ENCODE measurements around the gene LYPD8.
"Not testable (repeated sequence)": the region's sequence is repeated elsewhere in the genome, so short reads cannot be mapped to it uniquely, and the experiment has no call there.

The LYPD8 gene

DNA sequence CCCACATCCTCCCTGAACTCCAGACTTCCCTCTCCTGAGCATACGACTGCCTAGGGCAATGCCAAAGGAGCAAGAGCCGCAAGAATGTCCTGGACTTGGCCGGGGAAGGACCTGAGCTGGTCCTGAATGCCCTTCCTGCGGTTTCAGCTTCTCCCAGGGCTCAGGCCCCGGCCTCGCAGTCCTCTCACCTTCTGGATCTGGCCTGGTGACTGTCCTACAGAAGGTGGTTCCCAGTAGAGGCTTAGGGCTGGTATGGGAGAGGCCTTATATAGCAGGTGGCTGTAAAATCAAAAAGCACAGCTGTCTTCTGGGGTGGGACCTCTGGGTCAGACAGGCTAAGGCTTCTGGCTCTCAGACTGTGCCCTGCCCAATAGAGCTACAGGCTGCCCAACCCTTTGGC, at the start of gene LYPD8:
LYPD8 (minus strand) TSS at position 243 of the 400 bp plus-strand sequence. CDS start 4,678 bp downstream, outside the sequence.
- DNase-seq: no peak

DNA sequence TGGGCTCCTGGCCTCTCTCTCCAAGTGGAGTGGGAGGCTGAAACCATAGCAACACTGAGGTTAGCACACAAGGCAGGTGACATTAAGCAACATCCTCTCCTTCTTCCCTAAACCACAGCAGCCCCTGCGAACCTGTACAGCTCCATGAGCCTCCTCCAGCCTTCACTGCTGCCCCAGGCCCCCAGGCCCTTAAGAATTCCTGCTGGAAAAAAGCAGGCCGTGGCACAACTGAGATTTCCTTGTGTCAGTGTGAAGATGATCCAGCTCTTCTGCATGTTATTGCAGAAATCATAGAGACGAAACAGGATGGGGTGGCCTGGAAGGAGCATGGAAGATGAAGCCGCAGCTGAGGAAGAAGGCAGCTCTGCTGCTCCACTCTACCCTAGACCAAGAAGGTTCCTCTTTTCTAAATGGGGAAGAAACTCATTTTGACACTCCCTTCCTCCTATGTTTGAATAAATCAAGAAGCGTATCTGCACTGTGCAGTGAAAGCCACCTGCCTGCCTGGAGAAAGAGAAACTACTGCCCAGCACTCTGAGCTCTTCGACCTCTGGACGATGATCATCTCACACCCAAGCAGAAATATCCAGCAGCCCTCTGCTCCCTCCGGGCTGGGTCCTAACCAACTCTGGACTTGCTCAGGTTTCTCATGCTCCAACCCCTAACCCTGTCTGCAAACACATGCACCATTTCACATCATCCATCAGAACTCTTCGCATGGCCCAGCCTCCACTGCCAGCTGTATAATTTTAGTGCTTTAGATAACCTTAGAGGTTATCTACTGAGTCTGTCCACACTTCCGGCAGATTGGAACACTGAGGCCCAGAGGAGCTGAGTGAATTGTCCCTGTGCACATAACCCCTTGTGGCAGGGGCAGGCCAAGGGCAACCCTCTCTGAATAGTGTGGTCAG, 49.5 kb upstream of the LYPD8 start:
- DNase-seq: no peak

DNA sequence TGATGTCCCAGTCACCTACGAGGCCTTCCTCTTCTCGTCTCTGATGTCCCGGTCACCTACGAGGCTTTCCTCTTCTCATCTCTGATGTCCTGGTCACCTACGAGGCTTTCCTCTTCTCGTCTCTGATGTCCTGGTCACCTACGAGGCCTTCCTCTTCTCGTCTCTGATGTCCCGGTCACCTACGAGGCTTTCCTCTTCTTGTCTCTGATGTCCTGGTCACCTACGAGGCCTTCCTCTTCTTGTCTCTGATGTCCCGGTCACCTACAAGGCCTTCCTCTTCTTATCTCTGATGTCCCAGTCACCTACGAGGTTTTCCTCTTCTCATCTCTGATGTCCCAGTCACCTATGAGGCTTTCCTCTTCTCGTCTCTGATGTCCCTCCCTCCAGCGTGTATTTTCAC, 47.9 kb upstream of the LYPD8 start:
- DNase-seq: not testable (repeated sequence)

- DNase-seq: no peak
These were observed 46.9 kb upstream of the LYPD8 start for GRCh38 chr1:248802454-248802853.

DNA sequence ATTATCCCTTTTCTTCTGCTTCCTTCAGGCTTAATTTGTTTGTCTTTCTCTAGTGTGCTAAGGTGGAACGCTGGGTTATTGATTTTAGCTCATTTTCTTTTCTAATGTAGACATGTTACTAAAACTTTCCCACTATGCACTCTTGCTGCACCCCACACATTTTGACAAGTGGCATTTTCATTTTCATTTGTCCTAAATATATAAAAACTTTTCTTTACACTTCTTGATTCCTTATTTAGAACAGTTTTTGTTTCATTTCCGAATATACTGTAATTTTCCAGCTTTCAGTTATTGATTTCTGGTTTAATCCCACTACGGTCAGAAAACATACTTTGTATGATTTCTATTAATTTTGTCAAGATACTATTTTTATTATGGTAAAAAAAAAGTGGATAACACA, 44.9 kb upstream of the LYPD8 start:
- no peak for DNase-seq

DNA sequence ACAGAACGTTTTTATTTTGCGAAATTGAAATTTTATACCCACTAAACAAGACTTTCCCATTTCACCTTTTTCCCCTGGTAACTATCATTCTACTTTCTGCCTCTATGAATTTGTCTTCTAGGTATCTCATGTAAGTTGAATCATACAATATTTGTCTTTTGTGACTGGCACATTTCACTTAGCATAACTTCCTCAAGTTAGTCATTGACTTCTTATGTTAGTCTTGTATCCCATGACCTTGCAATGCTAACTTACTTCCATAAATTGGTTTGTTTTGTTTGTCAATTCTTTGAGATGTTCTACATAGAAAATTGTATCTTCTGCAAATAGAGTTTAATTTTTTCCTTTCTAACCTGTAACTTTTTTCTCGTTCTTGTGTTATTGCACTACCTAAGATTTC, 43.2 kb upstream of the LYPD8 start:
- DNase-seq: no peak

DNA sequence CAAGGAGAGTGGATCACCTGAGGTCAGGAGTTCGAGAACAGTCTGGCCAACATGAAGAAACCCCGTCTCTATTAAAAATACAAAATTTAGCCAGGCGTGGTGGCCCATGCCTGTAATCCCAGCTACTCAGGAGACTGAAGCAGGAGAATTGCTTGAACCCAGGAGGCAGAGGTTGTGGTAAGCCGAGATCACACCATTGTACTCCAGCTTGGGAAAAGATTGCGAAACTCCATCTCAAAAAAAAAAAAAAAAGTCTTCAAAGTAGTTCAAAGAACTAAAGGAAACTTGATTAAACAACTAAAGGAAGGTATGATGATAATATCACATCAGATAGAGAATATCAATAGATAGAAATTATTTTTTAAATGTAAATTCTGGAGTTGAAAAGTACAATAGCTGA, 39.1 kb upstream of the LYPD8 start:
- DNase-seq: not testable (repeated sequence)

DNA sequence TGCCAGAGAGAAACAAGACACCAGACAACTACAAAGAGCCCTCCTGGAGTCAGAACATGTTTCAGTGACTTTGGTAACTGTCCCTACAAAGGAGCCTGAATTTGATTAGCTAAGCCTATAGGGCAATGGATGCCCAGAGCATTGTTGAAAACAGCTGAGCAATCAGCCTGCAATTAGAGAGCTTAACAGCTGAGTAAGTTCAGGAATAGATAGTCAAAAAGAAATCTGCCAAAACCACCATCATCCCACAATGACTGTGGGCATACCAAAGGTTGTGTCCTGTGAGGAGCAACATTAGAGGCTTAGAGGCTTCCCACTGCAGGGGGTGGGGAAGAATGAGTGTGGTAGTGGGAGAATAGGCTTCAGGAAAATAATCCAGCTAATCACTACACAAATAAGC, 38.0 kb upstream of the LYPD8 start:
- no peak for DNase-seq

DNA sequence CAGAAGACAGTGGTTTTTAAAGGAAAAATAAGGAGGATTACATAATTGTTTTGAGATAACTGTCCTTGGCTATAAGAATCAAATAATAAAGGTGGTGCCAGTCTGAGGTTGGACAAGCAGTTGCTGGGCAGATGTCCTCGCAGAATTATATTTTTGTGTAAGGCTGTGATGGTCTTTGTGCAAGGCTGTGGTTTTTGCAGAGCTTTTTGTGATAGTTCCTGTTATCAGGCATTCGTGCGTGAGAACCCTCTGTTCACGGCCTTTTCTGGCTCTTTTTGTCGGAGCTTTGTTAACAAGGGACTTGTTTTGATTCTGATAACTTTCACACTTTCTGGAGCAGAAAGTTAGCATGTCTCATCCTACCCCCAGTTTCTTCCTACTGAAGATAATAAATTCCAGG, 36.8 kb upstream of the LYPD8 start:
- no peak for DNase-seq

DNA sequence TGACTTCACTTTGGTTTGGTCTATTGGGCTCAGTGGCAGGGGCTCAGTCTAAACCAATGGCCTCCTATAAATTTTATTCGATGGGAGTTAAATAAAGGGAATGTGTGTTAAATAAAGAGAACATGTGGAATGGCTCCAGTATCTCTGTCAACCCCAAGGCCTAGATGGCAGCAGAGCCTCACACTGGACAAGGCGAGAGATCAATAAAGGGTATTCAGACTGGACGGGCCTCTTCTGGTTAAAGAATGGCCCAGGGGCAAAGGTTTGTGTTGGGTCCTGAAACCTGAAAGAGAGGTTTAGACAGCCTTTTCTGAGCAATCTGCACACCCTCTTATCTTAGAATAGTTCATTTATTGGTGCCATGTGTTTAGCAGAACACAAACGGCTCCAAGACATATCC, 35.5 kb upstream of the LYPD8 start:
- no peak for DNase-seq

- DNase-seq: no peak
These were observed 34.9 kb upstream of the LYPD8 start for GRCh38 chr1:248790456-248790855.

- DNase-seq: not testable (repeated sequence)
These were observed 33.8 kb upstream of the LYPD8 start for GRCh38 chr1:248789337-248789736.

DNA sequence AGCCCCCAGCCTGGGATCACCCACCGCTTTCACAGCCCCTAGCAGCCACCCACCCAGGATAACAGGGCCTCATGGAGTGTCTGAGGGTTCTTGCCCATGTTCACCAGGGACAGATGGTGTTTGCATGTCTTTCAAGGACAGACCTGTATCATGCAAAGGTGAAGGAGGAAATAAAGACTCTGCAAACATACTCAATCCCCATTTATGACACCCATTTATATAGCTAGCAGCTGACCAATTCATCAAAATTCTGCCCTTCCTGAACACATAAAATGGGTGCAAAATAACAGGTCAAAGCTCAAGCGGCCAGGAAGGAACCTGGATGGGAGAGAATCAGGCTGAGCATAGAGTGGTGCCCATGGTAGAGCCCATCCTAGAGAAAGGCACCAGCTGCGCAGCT, 32.8 kb upstream of the LYPD8 start:
- DNase-seq: no peak

DNA sequence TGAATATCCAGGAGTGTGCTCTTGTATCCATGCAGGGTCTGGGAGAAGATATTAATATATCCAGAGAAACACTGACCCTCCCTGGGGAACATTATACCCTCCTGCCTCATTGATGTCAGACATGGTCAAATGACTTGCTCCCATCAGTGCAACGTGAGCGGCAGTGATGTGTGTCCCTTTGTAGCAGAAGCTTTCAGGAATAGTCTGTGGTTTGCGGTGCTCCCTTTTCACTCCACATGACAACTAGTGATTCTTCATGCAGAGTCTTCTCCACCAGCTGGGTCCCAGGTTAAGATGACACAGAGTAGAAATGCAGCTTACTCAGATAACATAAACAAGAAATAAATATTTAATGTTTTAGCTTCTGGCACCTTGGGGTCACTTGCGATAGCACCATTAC, 31.9 kb upstream of the LYPD8 start:
- no peak for DNase-seq

DNA sequence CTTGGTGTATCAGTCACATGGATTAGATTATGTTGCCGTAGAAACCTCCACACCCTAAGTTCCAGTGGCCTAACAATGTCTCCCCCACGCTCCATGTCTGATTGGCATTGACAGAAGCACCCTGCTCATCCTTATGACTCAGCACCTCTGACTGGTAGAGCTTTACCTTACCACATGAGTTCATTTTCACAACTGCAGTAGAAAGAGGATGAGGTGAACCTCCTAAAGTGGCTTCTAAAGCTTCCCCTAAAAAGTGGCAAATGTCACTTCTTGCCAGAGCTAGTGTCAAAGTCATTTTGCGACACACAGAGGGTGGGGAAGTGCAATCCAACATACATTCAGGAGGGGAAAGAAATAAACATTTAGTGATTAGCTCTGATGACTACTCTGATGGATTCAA, 30.6 kb upstream of the LYPD8 start:
- no peak for DNase-seq

GRCh38 chr1:248783367-248783766, 27.8 kb upstream of the LYPD8 start:
- DNase-seq: no peak

DNA sequence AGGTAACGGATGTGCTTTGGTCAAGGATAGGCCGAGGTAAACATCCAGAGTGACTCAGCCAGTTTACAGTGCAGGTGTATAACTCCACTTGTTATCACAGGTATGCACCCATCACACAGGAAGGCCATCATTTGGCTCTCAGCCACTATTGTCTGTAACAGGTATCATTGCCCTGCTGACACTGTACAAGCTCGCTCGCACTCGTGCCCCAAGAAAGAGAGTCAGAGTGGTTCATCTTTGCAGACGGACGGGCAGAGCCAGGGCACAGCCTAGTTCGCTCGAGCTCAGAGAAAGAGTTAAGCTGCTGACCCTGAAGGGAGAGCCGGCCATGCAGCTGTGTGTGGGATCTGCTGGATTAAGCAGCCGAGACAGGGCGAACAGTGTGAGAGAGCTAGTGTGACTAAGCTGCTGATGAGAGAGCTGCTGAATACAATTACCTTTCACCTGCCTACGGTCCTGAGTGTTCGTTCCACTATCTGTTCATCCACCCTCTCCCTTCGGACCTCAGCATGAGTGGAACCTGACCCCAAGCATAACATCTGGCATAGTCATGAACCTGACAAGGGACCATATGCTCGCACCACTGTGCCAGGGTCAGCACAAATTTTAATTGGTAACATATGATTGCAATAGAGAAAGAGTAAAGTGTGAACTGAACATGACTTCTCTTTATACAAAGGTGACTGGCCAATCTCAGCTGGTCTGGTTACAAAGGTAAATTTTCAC, 27.0 kb upstream of the LYPD8 start:
- DNase-seq: no peak

DNA sequence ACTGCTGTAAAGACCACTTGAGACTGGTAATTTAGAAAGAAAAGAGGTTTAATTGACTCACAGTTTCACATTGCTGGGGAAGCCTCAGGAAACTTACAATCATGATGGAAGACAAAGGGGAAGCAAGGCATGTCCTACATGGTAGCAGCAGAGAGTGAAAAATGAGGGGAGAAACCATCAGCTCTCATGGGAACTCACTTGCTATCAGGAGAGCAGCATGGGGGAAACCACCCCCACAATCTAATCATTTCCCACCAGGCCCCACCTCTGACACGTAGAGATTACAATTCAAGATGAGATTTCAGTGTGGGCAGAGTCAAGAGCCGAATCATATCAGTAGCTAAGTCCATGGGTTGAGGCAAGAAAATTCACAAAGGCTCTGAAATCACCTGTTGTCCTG, 23.8 kb upstream of the LYPD8 start:
- DNase-seq: no peak

DNA sequence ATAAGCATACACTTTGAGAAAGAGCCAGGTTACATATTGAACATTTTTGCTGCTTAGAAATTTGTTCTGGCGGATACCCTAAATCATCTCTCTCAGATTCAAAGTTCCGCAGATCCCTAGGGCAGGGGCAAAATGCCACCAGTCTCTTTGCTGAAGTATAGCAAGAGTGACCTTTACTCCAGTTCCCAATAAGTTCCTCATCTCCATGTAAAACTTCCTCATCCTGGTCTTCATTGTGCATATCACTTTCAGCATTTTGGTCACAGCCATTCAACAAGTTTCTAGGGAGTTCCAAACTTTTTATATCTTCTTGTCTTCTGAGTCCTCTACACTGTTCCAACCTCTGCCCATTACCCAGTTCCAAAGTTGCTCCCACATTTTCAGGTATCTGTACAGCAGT, 23.3 kb upstream of the LYPD8 start:
- DNase-seq: no peak

GRCh38 chr1:248776991-248777390, 21.4 kb upstream of the LYPD8 start:
- no peak for DNase-seq

DNA sequence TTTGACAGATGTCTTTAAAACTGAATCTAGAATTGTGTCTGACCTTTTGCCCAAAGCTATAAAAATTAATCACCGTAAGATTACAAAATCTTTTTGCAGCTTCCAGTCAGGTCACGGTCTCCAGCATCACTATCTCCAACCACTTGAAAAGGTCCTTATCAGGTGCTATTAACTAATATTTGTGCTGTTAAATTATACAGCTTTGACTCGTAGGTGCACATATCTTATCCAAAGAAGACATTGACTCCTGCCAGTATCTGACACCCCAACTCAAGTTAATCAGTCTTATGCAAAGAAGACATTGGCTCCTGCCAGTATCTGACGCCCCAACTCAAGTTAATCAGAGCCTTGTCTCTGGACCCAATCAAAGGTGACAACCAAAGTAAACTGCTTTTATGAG, 19.9 kb upstream of the LYPD8 start:
- no peak for DNase-seq

GRCh38 chr1:248759644-248760043, 4.1 kb upstream of the LYPD8 start:
- DNase-seq: no peak

DNA sequence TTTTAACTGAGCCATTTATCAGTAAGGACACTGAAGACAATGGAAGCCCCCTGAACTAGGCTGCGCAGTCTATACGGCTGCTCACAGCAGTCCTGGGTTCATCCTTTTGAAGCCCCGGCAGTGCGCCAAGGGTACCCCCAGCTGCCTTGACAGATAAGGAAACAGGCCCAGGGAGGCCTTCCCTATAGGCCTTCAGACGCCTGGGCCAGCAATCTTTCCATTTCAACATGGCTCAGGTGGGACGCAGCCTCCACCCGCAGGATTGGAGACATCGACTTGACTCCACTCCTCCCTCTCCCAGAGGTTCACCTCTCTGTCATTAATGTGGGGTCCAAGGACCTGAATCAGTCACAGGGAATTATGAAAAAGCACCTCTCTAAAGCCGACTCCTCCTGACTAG, 2.8 kb upstream of the LYPD8 start:
- no peak for DNase-seq

GRCh38 chr1:248757784-248758195, 2.2 kb upstream of the LYPD8 start:
- no peak for DNase-seq

All from CD4-positive, alpha-beta T cell treated with Interleukin-10 for 1 hour (primary cell).